Adrenal gland (tissue), 12 donors: ENCODE results near the gene TXNRD2. TPM values are rescaled to one million over a fixed set of nuclear protein-coding genes. Genes with fewer than 3 reads are reported as not detected.

Experiments used
- DNase-seq, 7 donors: peaks; one replicate each; pipeline ENCODE4 v3.0.0-alpha.2; 2019 to 2020
- H3K27ac ChIP-seq, 5 donors: fragments of 200-600 bp; sonication (generic) in 4 of 5; 1 replicate in 3 of 5; 2 replicates in 2 of 5; pipeline versions ENCODE4 v1.5.1 to v1.8.0; 2016 to 2020; ENCODE audit warnings: mild to moderate bottlenecking in 1 of 5
- H3K27me3 ChIP-seq: fragments of 200-600 bp; 2 replicates; pipeline ENCODE4 v1.8.0; 2021
- H3K36me3 ChIP-seq, 2 donors: fragments of 200-600 bp; replicated peaks in 1 of 2; 1 replicate in 1 of 2; 2 replicates in 1 of 2; pipeline versions ENCODE4 v1.5.1 to v1.8.0; 2018 to 2022
- H3K4me1 ChIP-seq, 2 donors: fragments of 200-600 bp; replicated peaks in 1 of 2; 1 replicate in 1 of 2; 2 replicates in 1 of 2; pipeline versions ENCODE4 v1.5.1 to v1.8.0; 2018 to 2021
- H3K4me3 ChIP-seq, 4 donors: fragments of 200-600 bp; sonication (generic) in 3 of 4; one replicate each; pipeline ENCODE4 v1.5.1; 2016 to 2018
- H3K9me3 ChIP-seq, 3 donors: fragments of 200-600 bp; sonication (generic) in 1 of 3; replicated peaks in 1 of 3; 1 replicate in 2 of 3; 2 replicates in 1 of 3; pipeline versions ENCODE4 v1.5.1 to v1.8.0; 2016 to 2021
- CTCF ChIP-seq, 6 experiments: fragments of 450-650 bp in 4 of 6; fragments of 200-600 bp in 2 of 6; sonication (generic) in 1 of 6; IDR thresholded peaks; 1 replicate in 5 of 6; 2 replicates in 1 of 6; pipeline versions ENCODE4 v1.5.1 to v1.8.0; 2016 to 2021; ENCODE audit warnings: antibody characterized with exemption in 6 of 6, mild to moderate bottlenecking in 2 of 6, moderate library complexity in 1 of 6
- POLR2A ChIP-seq, 2 donors: fragments of 450-650 bp; IDR thresholded peaks; one replicate each; pipeline ENCODE4 v1.6.1; 2017; ENCODE audit warnings: antibody characterized with exemption in 2 of 2, mild to moderate bottlenecking in 2 of 2, moderate library complexity in 1 of 2
- WGBS, 4 donors: extraction: QIAGEN DNeasy Blood & Tissue Kit in 2 of 4; methylation state at CpG; one replicate each; pipeline versions ENCODE4 v1.1.5 to v1.1.7; 2013 to 2017; 5-methylcytosine and 5-hydroxymethylcytosine counted together
- intact Hi-C, 2 donors: fragments of 100-400 bp; cut with DNase I; formaldehyde crosslinking; loops; one replicate each; pipeline versions ENCODE4 v1.14.1 to v1.15.0; 2022 to 2023
- polyA plus RNA-seq, 3 donors: library from polyadenylated mRNA; stranded (reverse); fragments of 200-250 nt in 2 of 3; fragments of 350-450 nt in 1 of 3; fragmentation: Illumina TruSeq in 1 of 3; extraction: RNeasy Lipid Tissue Mini Kit (QIAGEN cat#74804) in 1 of 3; gene quantifications; one replicate each; pipeline ENCODE4 v1.2.3, GENCODE V29; 2013 to 2014
- total RNA-seq, 9 donors: library from RNA; depleted of rRNA in 4 of 9; stranded (reverse); fragments of >200 nt in 4 of 9; fragments of 120-200 nt in 1 of 9; fragmentation: NEBNext Ultra II Directional in 1 of 9; extraction: Animal tissue kit (Norgen Biotek cat#: 25700) in 1 of 9; gene quantifications; one replicate each; pipeline versions ENCODE4 v1.1.0 to v1.2.4, GENCODE V29; 2013 to 2023
- donor health status: healthy with polysubstance abuse.
- donor health status: Bipolar disorder and iron deficiency.
- donor health status: DM: yes; HTN: yes; CAD: no.
- donor health status: DM: no; HTN: no; CAD: no.
- donor health status: DM: no; HTN: no; CAD: no.
- donor health status: DM: yes; HTN: yes; CAD: no.

TXNRD2 gene
- total and polyA plus RNA-seq, 12 donors = 39.6 to 171 (median 59.5) TPM

GRCh38 chr22:19895160-19895849 lies 46.3 kb downstream of the TXNRD2 start:
- H3K27me3 ChIP-seq = no peaks in the 10 kb centered on the region
- H3K36me3 ChIP-seq = peaks cover 0 to 17% of the 10 kb centered on the region in 2 donors
- no peaks in the 10 kb centered on the region for H3K4me1 ChIP-seq
- no peak for TF ChIP-seq CTCF (IDR thresholded peaks at IDR 0.05)
- TF ChIP-seq POLR2A (IDR thresholded peaks at IDR 0.05) = no peak
- H3K4me3 ChIP-seq = no peak overlapping the region
- no peak overlapping the region for H3K27ac ChIP-seq
- DNase-seq = no peak
- H3K9me3 ChIP-seq = no peaks in the 10 kb centered on the region
- 92 to 95% (median 94%) methylated on average over 16 to 23 of the region's 23 CpGs for WGBS, 4 donors
- intact Hi-C loops = no loop called here

- Histone ChIP-seq H3K27me3 (no peaks in the 10 kb centered on the region), H3K27ac (no peak overlapping the region), H3K9me3 (no peaks in the 10 kb centered on the region), H3K36me3 (peaks cover 0 to 14% of the 10 kb centered on the region in 2 donors), H3K4me3 (no peak overlapping the region), H3K4me1 (no peaks in the 10 kb centered on the region)
- no peak for DNase-seq
- intact Hi-C loops = no loop called here
- WGBS, 4 donors = 90 to 93% (median 93%) methylated on average over 15 of the region's 15 CpGs; no CpG with 5 or more reads in 1 of the 4 donors
- TF ChIP-seq POLR2A (IDR thresholded peaks at IDR 0.05) = no peak
- no peak for TF ChIP-seq CTCF (IDR thresholded peaks at IDR 0.05)
Measured at GRCh38 chr22:19893363-19893762, 48.3 kb downstream of the TXNRD2 start.

- WGBS, 4 donors = 85 to 92% (median 88%) methylated on average over 9 to 13 of the region's 13 CpGs
- intact Hi-C loops = no loop called here
- Histone ChIP-seq H3K4me3 (no peak overlapping the region), H3K27ac (no peak overlapping the region), H3K27me3 (no peaks in the 10 kb centered on the region), H3K36me3 (peaks cover 0 to 10% of the 10 kb centered on the region in 2 donors), H3K9me3 (no peaks in the 10 kb centered on the region), H3K4me1 (no peaks in the 10 kb centered on the region)
- no peak for TF ChIP-seq CTCF (IDR thresholded peaks at IDR 0.05)
- TF ChIP-seq POLR2A (IDR thresholded peaks at IDR 0.05) = no peak
- DNase-seq = no peak
Measured at GRCh38 chr22:19892925-19893324, 48.7 kb downstream of the TXNRD2 start.

- Histone ChIP-seq H3K27ac (peak overlapping the region in 1 of 5 donors; percentile 40), H3K4me3 (no peak overlapping the region), H3K27me3 (no peaks in the 10 kb centered on the region), H3K9me3 (no peaks in the 10 kb centered on the region), H3K4me1 (no peaks in the 10 kb centered on the region), H3K36me3 (peaks cover 0 to 8% of the 10 kb centered on the region in 2 donors)
- intact Hi-C loops = no loop called here
- TF ChIP-seq CTCF (IDR thresholded peaks at IDR 0.05) (no peak), POLR2A (IDR thresholded peaks at IDR 0.05) (no peak)
- 61 to 64% (median 62%) methylated on average over 22 to 24 of the region's 24 CpGs for WGBS, 4 donors
- DNase-seq = no peak
Measured at GRCh38 chr22:19892257-19892879, 49.2 kb downstream of the TXNRD2 start.
